AG04450 (cell line): Measurements from ENCODE around the gene MMP27. TPM values are rescaled to one million over a fixed set of nuclear protein-coding genes. Genes with fewer than 3 reads are reported as not detected.

ENCODE experiments used
- CTCF ChIA-PET: fragments of 300-600, 350-600 bp; formaldehyde crosslinking; extraction: SDS; loops from one replicate; lab custom pipeline; 2022; ENCODE audit warnings: antibody characterized with exemption, inconsistent platforms; lab: Charles Lee
- POLR2A ChIA-PET: fragments of 350-600 bp; formaldehyde crosslinking; extraction: SDS; loops from one replicate; lab custom pipeline; 2021; ENCODE audit warnings: antibody characterized with exemption, inconsistent platforms; lab: Yijun Ruan, JAX
- DNase-seq: peaks from one replicate; pipeline ENCODE4 v3.0.0-alpha.2; 2011; ENCODE audit warnings: low read depth, low spot score
- H3K27ac ChIP-seq: one replicate; pipeline ENCODE4 v1.5.1; 2012; ENCODE audit warnings: low read depth, low read length, control low read depth
- H3K27me3 ChIP-seq: one replicate; pipeline ENCODE4 v1.6.0; 2012; ENCODE audit warnings: low read length; ENCODE audit not compliant: control insufficient read depth, insufficient read depth
- H3K4me3 ChIP-seq: 2 replicates; pipeline ENCODE4 v1.5.1; 2011; ENCODE audit warnings: mild to moderate bottlenecking, low read depth, low read length, control low read depth
- H3K9me3 ChIP-seq: 2 replicates; pipeline ENCODE4 v1.5.1; 2012; ENCODE audit warnings: low read length; ENCODE audit not compliant: control insufficient read depth, insufficient read depth
- CTCF ChIP-seq: IDR thresholded peaks from 2 replicates; pipeline ENCODE4 v1.5.1; 2011; ENCODE audit warnings: low read depth, low read length, control low read depth, inconsistent platforms
- polyA plus RNA-seq: library from polyadenylated mRNA; depleted of rRNA; stranded (reverse); fragments of >200 nt; gene quantifications from 2 replicates; pipeline ENCODE4 v1.2.3, GENCODE V29; 2011

MMP27 gene
- polyA plus RNA-seq, 1 experiment = not detected

DNA sequence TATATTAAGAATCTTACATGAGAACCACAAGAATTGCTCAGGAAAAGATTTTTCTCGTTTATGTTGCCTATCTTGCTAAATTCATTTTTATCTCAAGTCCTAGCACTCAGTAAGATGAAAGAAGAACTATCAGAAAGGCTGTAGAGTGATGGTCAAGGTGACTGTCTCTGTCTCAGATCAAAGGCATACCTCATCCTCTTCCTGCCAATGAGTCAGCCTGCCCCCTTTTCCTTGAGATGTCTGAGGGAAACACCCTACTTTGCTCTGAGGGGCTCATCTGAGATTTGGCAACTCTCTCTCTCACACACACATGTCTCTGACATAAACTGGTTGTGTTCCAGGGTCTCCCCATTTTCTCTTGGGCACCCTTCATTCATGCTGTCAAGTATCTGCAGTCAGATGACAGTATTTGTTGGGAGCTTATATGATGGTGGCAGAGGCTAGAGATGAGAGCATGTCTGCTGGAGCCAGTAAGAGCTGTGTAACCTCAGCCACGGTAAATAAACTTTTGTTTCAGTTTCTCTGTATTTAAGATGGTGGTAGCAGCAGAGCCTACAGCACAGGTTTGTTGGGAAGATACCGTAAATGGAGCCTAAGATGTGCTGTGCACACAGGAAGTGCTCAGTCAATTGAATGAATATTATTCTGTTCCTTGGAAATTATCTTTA lies 1.6 kb downstream of the MMP27 start:
- ChIA-PET CTCF (no interaction called here), POLR2A (no interaction called here)
- Histone ChIP-seq H3K27ac (no peak overlapping the region), H3K9me3 (no peaks in the 10 kb centered on the region), H3K27me3 (no peaks in the 10 kb centered on the region), H3K4me3 (no peak overlapping the region)
- no peak for TF ChIP-seq CTCF
- DNase-seq = no peak

- DNase-seq = no peak
- POLR2A ChIA-PET = no interaction called here
- H3K9me3 ChIP-seq = no peaks in the 10 kb centered on the region
- no peak overlapping the region for H3K27ac ChIP-seq
- CTCF ChIA-PET = no interaction called here
- no peak overlapping the region for H3K4me3 ChIP-seq
- peaks cover 9% of the 10 kb centered on the region for H3K27me3 ChIP-seq
- no peak for TF ChIP-seq CTCF
Observed at GRCh38 chr11:102695201-102695600, 10.4 kb downstream of the MMP27 start.

- POLR2A ChIA-PET = interaction anchor here (0.6 kb wide), 1 partner anchor 259 kb away, joined by 3 read pairs; no protein-coding TSS in a partner anchor
- peaks cover 2% of the 10 kb centered on the region for H3K27me3 ChIP-seq
- no peak for TF ChIP-seq CTCF
- CTCF ChIA-PET = interaction anchor here (1.8 kb wide), 1 partner anchor 19 kb away, joined by 12 read pairs; no protein-coding TSS in a partner anchor
- no peak for DNase-seq
- no peaks in the 10 kb centered on the region for H3K9me3 ChIP-seq
- no peak overlapping the region for H3K4me3 ChIP-seq
- no peak overlapping the region for H3K27ac ChIP-seq
Observed at GRCh38 chr11:102685754-102686153, 19.8 kb downstream of the MMP27 start.

- Histone ChIP-seq H3K4me3 (no peak overlapping the region), H3K27ac (no peak overlapping the region), H3K27me3 (no peaks in the 10 kb centered on the region), H3K9me3 (no peaks in the 10 kb centered on the region)
- no peak for DNase-seq
- POLR2A ChIA-PET = interaction anchor here (0.6 kb wide), 1 partner anchor 258 kb away, joined by 3 read pairs; no protein-coding TSS in a partner anchor
- TF ChIP-seq CTCF = no peak
- CTCF ChIA-PET = interaction anchor here (0.6 to 1.8 kb wide), 2 partner anchors 19 to 295 kb away, joined by 3 to 12 read pairs; no protein-coding TSS in a partner anchor
Observed at GRCh38 chr11:102685338-102685737, 20.2 kb downstream of the MMP27 start.

GRCh38 chr11:102683277-102683676 lies 22.3 kb downstream of the MMP27 start:
- Histone ChIP-seq H3K9me3 (no peaks in the 10 kb centered on the region), H3K27ac (no peak overlapping the region), H3K4me3 (no peak overlapping the region), H3K27me3 (no peaks in the 10 kb centered on the region)
- DNase-seq = no peak
- CTCF ChIA-PET = no interaction called here
- POLR2A ChIA-PET = no interaction called here
- TF ChIP-seq CTCF = peak; percentile 14; the same call in 1 of the 2 replicates
